HG03575 (cell line): ENCODE measurements around the gene COX15.

Experiments
- ATAC-seq: cut with Tn5 transposase; IDR thresholded peaks from one replicate; pipeline ENCODE4 v1.9.1; 2021; ENCODE audit not compliant: unreplicated experiment, insufficient number of reproducible peaks, low FRiP score; ENCODE audit errors: extremely low read depth

Gene COX15

GRCh38 chr10:99685597-99685967, 46.3 kb downstream of the COX15 start:
- peak; percentile 66 for ATAC-seq

GRCh38 chr10:99682752-99683151, 49.2 kb downstream of the COX15 start:
- no peak for ATAC-seq
